GM12878 (cell line): ENCODE data around the gene KIAA1217. TPM values are rescaled to one million over a fixed set of nuclear protein-coding genes. Genes with fewer than 3 reads are reported as not detected.

ENCODE experiments used
- ATAC-seq: fragments of 200-7000 bp; cut with Tn5 transposase; 3 replicates; pipeline ENCODE4 v1.9.1; 2020; ENCODE audit warnings: mild to moderate bottlenecking, moderate library complexity
- BruUV-seq: library from RNA; stranded (reverse); fragments of 400-500 nt; replicated peaks from 2 replicates; lab custom pipeline; 2021; lab: Mats Ljungman, UMichigan
- CTCF ChIA-PET: fragments of 300-600 bp; sonication (Branson Sonifier 250); formaldehyde crosslinking; extraction: SDS; loops from one replicate; lab custom pipeline; 2021; ENCODE audit warnings: inconsistent platforms; lab: Yijun Ruan, JAX
- POLR2A ChIA-PET: fragments of 350-600 bp; formaldehyde crosslinking; extraction: SDS; loops from one replicate; lab custom pipeline; 2021; ENCODE audit warnings: inconsistent platforms; lab: Charles Lee
- RAD21 ChIA-PET: fragments of 300-600 bp; sonication (Branson Sonifier 250); formaldehyde crosslinking; loops from one replicate; lab custom pipeline; 2023; ENCODE audit warnings: antibody characterized with exemption; ENCODE audit not compliant: unreplicated experiment; lab: Charles Lee
- SMC1A ChIA-PET: fragments of 300-600 bp; sonication (Branson Sonifier 250); formaldehyde crosslinking; loops from one replicate; lab custom pipeline; 2023; ENCODE audit not compliant: unreplicated experiment, uncharacterized antibody; lab: Charles Lee
- DNase-seq: peaks from one replicate; pipeline ENCODE4 v3.0.0-alpha.2; 2011; ENCODE audit warnings: low read depth, low spot score
- FAIRE-seq: peaks from 3 replicates; lab custom pipeline; 2011; peaks lifted over from hg19 to GRCh38; lab: Jason Lieb, UNC
- H2AFZ ChIP-seq: 2 replicates; pipeline ENCODE4 v1.6.0; 2011; ENCODE audit warnings: low read depth, low read length, control low read depth; ENCODE audit not compliant: control insufficient read depth
- H3K27ac ChIP-seq: 2 replicates; pipeline ENCODE4 v1.5.1; 2011; ENCODE audit warnings: control low read depth; ENCODE audit not compliant: control insufficient read depth, insufficient read depth
- H3K27me3 ChIP-seq, 2 experiments: replicated peaks in 1 of 2; 2 replicates each; pipeline versions ENCODE4 v1.6.0 to v1.6.1; 2011; ENCODE audit warnings: low read length in 1 of 2; ENCODE audit not compliant: control insufficient read depth in 2 of 2, insufficient read depth in 2 of 2
- H3K36me3 ChIP-seq, 2 experiments: 2 replicates each; pipeline ENCODE4 v1.5.1; 2011; ENCODE audit warnings: low read length in 1 of 2; ENCODE audit not compliant: control insufficient read depth in 2 of 2, insufficient read depth in 2 of 2
- H3K4me1 ChIP-seq: 2 replicates; pipeline ENCODE4 v1.6.1; 2011; ENCODE audit warnings: mild to moderate bottlenecking, low read length, moderate library complexity, mixed read lengths; ENCODE audit not compliant: control insufficient read depth, insufficient read depth
- H3K4me2 ChIP-seq: 2 replicates; pipeline ENCODE4 v1.6.0; 2011; ENCODE audit warnings: control low read depth; ENCODE audit not compliant: control insufficient read depth, insufficient read depth
- H3K4me3 ChIP-seq: fragments of 200-600 bp; sonication (generic); 2 replicates; pipeline ENCODE4 v1.5.1; 2016
- H3K79me2 ChIP-seq: 2 replicates; pipeline ENCODE4 v1.6.0; 2011; ENCODE audit warnings: low read length; ENCODE audit not compliant: control insufficient read depth, insufficient read depth
- H3K9ac ChIP-seq: 2 replicates; pipeline ENCODE4 v1.8.0; 2011; ENCODE audit warnings: low read length, control low read depth, mixed read lengths; ENCODE audit not compliant: control insufficient read depth, insufficient read depth
- H3K9me3 ChIP-seq: replicated peaks from 3 replicates; pipeline ENCODE4 v1.5.1; 2011; ENCODE audit warnings: mild to moderate bottlenecking, low read length; ENCODE audit not compliant: control insufficient read depth, insufficient read depth
- H4K20me1 ChIP-seq: 2 replicates; pipeline ENCODE4 v1.6.0; 2011; ENCODE audit not compliant: control insufficient read depth, insufficient read depth
- BCL3 ChIP-seq: IDR thresholded peaks from 2 replicates; pipeline ENCODE4 v1.6.1; 2011; ENCODE audit warnings: borderline replicate concordance, low read depth, mild to moderate bottlenecking, moderate library complexity, low read length; ENCODE audit not compliant: insufficient read depth, poor library complexity, severe bottlenecking
- CHD4 ChIP-seq: fragments of 200-600 bp; sonication (generic); IDR thresholded peaks from 2 replicates; pipeline ENCODE4 v1.6.1; 2016; ENCODE audit warnings: mild to moderate bottlenecking
- HDGF ChIP-seq: fragments of 450-650 bp; IDR thresholded peaks from 2 replicates; pipeline ENCODE4 v1.6.1; 2016; ENCODE audit warnings: antibody characterized with exemption
- MEF2A ChIP-seq: IDR thresholded peaks from 2 replicates; pipeline ENCODE4 v1.6.1; 2011; ENCODE audit warnings: low read depth, mild to moderate bottlenecking, low read length, moderate library complexity; ENCODE audit not compliant: insufficient read depth
- NBN ChIP-seq: fragments of 450-650 bp; IDR thresholded peaks from 2 replicates; pipeline ENCODE4 v1.6.1; 2016
- NFYB ChIP-seq: IDR thresholded peaks from 2 replicates; pipeline ENCODE4 v1.6.1; 2011; ENCODE audit warnings: low read depth, mild to moderate bottlenecking, low read length, improper control_type of control experiment, moderate library complexity; ENCODE audit not compliant: insufficient read depth
- NR2F1 ChIP-seq: fragments of 450-650 bp; conservative IDR thresholded peaks from 2 replicates; pipeline ENCODE4 v1.6.1; 2017; ENCODE audit warnings: mild to moderate bottlenecking
- PML ChIP-seq: IDR thresholded peaks from 2 replicates; pipeline ENCODE4 v1.6.1; 2012; ENCODE audit warnings: low read length, inconsistent platforms
- POLR2AphosphoS2 ChIP-seq: IDR thresholded peaks from 2 replicates; pipeline ENCODE4 v1.6.1; 2011; ENCODE audit warnings: low read depth, mild to moderate bottlenecking, low read length, improper control_type of control experiment, moderate library complexity
- REST ChIP-seq: IDR thresholded peaks from 2 replicates; pipeline ENCODE4 v1.6.1; 2012; ENCODE audit warnings: mild to moderate bottlenecking, low read depth, low read length
- SIN3A ChIP-seq: IDR thresholded peaks from 2 replicates; pipeline ENCODE4 v1.6.1; 2012; ENCODE audit warnings: low read depth, low read length, improper control_type of control experiment
- ZNF274 ChIP-seq: IDR thresholded peaks from one replicate; pipeline ENCODE4 v1.8.0; 2011; ENCODE audit not compliant: insufficient read length, insufficient read depth
- ZNF622 ChIP-seq: fragments of 450-650 bp; IDR thresholded peaks from 2 replicates; pipeline ENCODE4 v1.6.1; 2017; ENCODE audit warnings: mild to moderate bottlenecking, inconsistent platforms
- WGBS: methylation state at CpG from one replicate; pipeline ENCODE4 v1.1.6; 2016; ENCODE audit warnings: low lambda C conversion rate; ENCODE audit not compliant: insufficient replicate concordance, insufficient coverage; ENCODE audit errors: missing lambda C conversion rate; 5-methylcytosine and 5-hydroxymethylcytosine counted together
- in situ Hi-C: fragments of 300-500 bp; cut with MboI; formaldehyde crosslinking; loops from 9 replicates; pipeline ENCODE4 v1.14.3; 2018; ENCODE audit warnings: mixed read lengths
- intact Hi-C: fragments of 100-400 bp; cut with micrococcal nuclease; formaldehyde crosslinking; loops from one replicate; pipeline ENCODE4 v1.14.2; 2022; ENCODE audit not compliant: unreplicated experiment
- polyA plus RNA-seq, 11 experiments: library from polyadenylated mRNA; depleted of rRNA in 4 of 11; unstranded in 6 of 11; stranded (reverse) in 5 of 11; fragments of >200 nt; fragmentation: Nextera tagmentation in 4 of 11; fragmentation: Illumina TruSeq in 1 of 11; extraction: Ambion mirVana in 4 of 11; extraction: Trizol in 1 of 11; gene quantifications; 1 replicate in 1 of 11; 2 replicates in 10 of 11; pipeline versions ENCODE4 v1.2.1 to v1.2.3, GENCODE V29; 2011 to 2016; ENCODE audit warnings: inconsistent platforms in 2 of 11, missing spikeins in 2 of 11, low read depth in 1 of 11
- total RNA-seq, 4 experiments: library from RNA; depleted of rRNA in 3 of 4; stranded (reverse); fragments of >200 nt in 3 of 4; fragmentation: Illumina TruSeq in 1 of 4; extraction: Trizol in 1 of 4; gene quantifications; 2 replicates each; pipeline versions ENCODE4 v1.2.1 to v1.2.3, GENCODE V29; 2013 to 2021

Gene KIAA1217
- total and polyA plus RNA-seq, 10 of the 15 experiments (the other 5 are each of a cell fraction or from before 2014, with no cell fraction given), result 0.57 to 3.8 (median 2.1) TPM

- SMC1A ChIA-PET, result interaction anchor here (1.2 to 1.3 kb wide), 2 partner anchors 23 to 43 kb away, joined by 3 read pairs; no protein-coding TSS in a partner anchor
- Histone ChIP-seq H4K20me1 (no peaks in the 10 kb centered on the region), H3K9ac (no peak overlapping the region), H3K36me3 (no peaks in the 10 kb centered on the region), H3K9me3 (no peaks in the 10 kb centered on the region; the same call in 2 of the 3 replicates), H3K27me3 (no peaks in the 10 kb centered on the region), H2AFZ (no peak overlapping the region), H3K27ac (no peak overlapping the region), H3K79me2 (no peaks in the 10 kb centered on the region), H3K4me1 (peaks cover 10% of the 10 kb centered on the region), H3K4me3 (no peak overlapping the region), H3K4me2 (no peak overlapping the region)
- FAIRE-seq (no peak), DNase-seq (no peak), ATAC-seq (no peak)
- 81% methylated on average over 3 of the region's 3 CpGs for WGBS
- CTCF ChIA-PET, result no interaction called here
- POLR2A ChIA-PET, result interaction anchor here (0.6 to 1.2 kb wide), 2 partner anchors 8 to 1605 kb away, joined by 3 read pairs; no protein-coding TSS in a partner anchor
- in situ Hi-C loops, result no loop called here
- TF ChIP-seq BCL3 (no peak), CHD4 (no peak), PML (no peak), NFYB (no peak)
- RAD21 ChIA-PET, result no interaction called here
- intact Hi-C loops, result no loop called here
- BruUV-seq, result no TSS peak
Measured at GRCh38 chr10:24459836-24460235, 250.9 kb downstream of the KIAA1217 start.

- in situ Hi-C loops (no loop called here), intact Hi-C loops (no loop called here)
- H3K27ac ChIP-seq, result no peak overlapping the region
- ChIA-PET POLR2A (no interaction called here), CTCF (no interaction called here), RAD21 (no interaction called here), SMC1A (interaction anchor here (0.6 to 1.1 kb wide), 3 partner anchors 8 to 56 kb away, joined by 3 to 5 read pairs (median 3); no protein-coding TSS in a partner anchor)
- ATAC-seq, result no peak
- no peak for FAIRE-seq
- no peak overlapping the region for H3K4me2 ChIP-seq
- H2AFZ ChIP-seq, result no peak overlapping the region
- no peak overlapping the region for H3K9ac ChIP-seq
- no peaks in the 10 kb centered on the region for H3K27me3 ChIP-seq
- no peak overlapping the region for H3K4me3 ChIP-seq
- no peaks in the 10 kb centered on the region for H3K79me2 ChIP-seq
- H4K20me1 ChIP-seq, result no peaks in the 10 kb centered on the region
- 73% methylated on average over 7 of the region's 7 CpGs for WGBS
- H3K4me1 ChIP-seq, result peaks cover 15% of the 10 kb centered on the region
- H3K36me3 ChIP-seq, result no peaks in the 10 kb centered on the region
- DNase-seq, result no peak
- no TSS peak for BruUV-seq
- no peaks in the 10 kb centered on the region; the same call in 2 of the 3 replicates for H3K9me3 ChIP-seq
- no peak for TF ChIP-seq SIN3A
- no peak for TF ChIP-seq ZNF274
- TF ChIP-seq HDGF, result no peak
- no peak for TF ChIP-seq NR2F1
- TF ChIP-seq REST, result no peak
- TF ChIP-seq MEF2A, result no peak
- TF ChIP-seq NBN, result no peak
- TF ChIP-seq POLR2AphosphoS2, result no peak
- TF ChIP-seq ZNF622, result no peak
Measured at GRCh38 chr10:24462291-24462813, 253.4 kb downstream of the KIAA1217 start.
